Erythroblast (primary cell): ENCODE measurements around the gene SLC39A3.

ENCODE experiments used
- GATA1 ChIP-seq: IDR thresholded peaks from 2 replicates; pipeline ENCODE4 v1.6.1; 2011; ENCODE audit warnings: low read depth, mild to moderate bottlenecking, control low read depth, low read length, moderate library complexity
- POLR2A ChIP-seq: IDR thresholded peaks from 2 replicates; pipeline ENCODE4 v1.6.1; 2011; ENCODE audit warnings: mild to moderate bottlenecking, low read length

DNA sequence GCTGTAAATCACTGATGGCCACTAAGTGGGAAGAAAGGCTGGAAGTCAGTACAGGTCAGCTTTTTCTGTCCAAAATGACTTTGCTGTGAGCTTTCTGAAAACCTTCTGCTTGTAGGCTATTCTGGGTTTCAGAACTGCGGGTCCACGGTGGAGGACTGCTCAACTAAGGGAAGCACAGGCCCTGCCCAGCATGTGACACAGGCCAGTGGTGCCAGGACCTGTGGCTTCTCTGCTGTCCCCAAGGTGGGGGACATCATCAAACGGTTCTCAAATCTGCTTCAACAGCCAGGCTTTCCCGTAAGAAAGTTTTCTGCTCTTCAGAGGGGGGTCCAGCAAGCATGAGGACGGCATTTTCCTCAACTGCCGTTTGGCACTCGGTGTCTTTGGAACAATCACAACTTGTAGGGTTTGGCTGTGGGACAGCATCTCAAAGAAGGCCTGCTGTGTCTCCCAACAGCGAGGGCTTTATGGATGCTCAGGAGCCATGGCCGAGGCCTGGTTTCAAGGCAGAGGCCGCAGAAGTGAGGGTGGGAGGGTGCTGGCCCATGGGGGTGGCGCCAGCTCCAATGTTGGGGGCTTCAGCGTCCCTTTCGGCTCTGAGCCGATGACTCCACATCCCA lies 39.4 kb upstream of the SLC39A3 start:
- TF ChIP-seq POLR2A = no peak
- no peak for TF ChIP-seq GATA1
